Stomach (tissue), 4 donors: Measurements from ENCODE around the gene CFHR5.
"Not testable (repeated sequence)": the region's sequence is repeated elsewhere in the genome, so short reads cannot be mapped to it uniquely, and the experiment has no call there.

Source experiments
- CTCF ChIP-seq, 7 experiments: fragments of 450-650 bp in 4 of 7; fragments of 200-600 bp in 3 of 7; sonication (generic) in 3 of 7; IDR thresholded peaks; one replicate each; pipeline ENCODE4 v1.5.1; 2016 to 2019; ENCODE audit warnings: antibody characterized with exemption in 7 of 7, control low read depth in 2 of 7, mild to moderate bottlenecking in 1 of 7
- EP300 ChIP-seq: sonication (generic); formaldehyde crosslinking; IDR thresholded peaks from one replicate; pipeline ENCODE4 v1.6.1; 2017; ENCODE audit warnings: antibody characterized with exemption
- POLR2A ChIP-seq, 4 donors: fragments of 450-650 bp; IDR thresholded peaks; one replicate each; pipeline ENCODE4 v1.6.1; 2016; ENCODE audit warnings: antibody characterized with exemption in 4 of 4, control low read depth in 2 of 4, mild to moderate bottlenecking in 1 of 4, moderate library complexity in 1 of 4
- POLR2AphosphoS5 ChIP-seq, 3 donors: sonication (generic); formaldehyde crosslinking; IDR thresholded peaks; one replicate each; pipeline ENCODE4 v1.6.1; 2016; ENCODE audit warnings: antibody characterized with exemption in 3 of 3

GRCh38 chr1:196932853-196933252 is 44.5 kb upstream of the CFHR5 start:
- not testable (repeated sequence) for TF ChIP-seq POLR2AphosphoS5 (IDR thresholded peaks at IDR 0.05); CTCF (IDR thresholded peaks at IDR 0.05); EP300; POLR2A (IDR thresholded peaks at IDR 0.05)
